ENCODE measurements around the gene VAT1. TPM values are rescaled to one million over a fixed set of nuclear protein-coding genes. Genes with fewer than 3 reads are reported as not detected.
A peak's percentile ranks its signal among the peaks of the same experiment; 100 is the strongest.

Gene VAT1
- total and polyA plus RNA-seq, 2 of the 13 experiments (the other 11 are each of a cell fraction or from before 2014, with no cell fraction given) = 143 to 205 TPM

GRCh38 chr17:43068570-43069367 is 46.6 kb upstream of the VAT1 start (continued):
- TF ChIP-seq ZNF556 (CRISPR knock-in tag; IDR thresholded peaks at IDR 0.05; ENCODE audit: borderline replicate concordance) (peak; percentile 79; the same call in 1 of the 2 replicates), ZNF597 (CRISPR knock-in tag; IDR thresholded peaks at IDR 0.05) (no peak), CENPT (CRISPR knock-in tag; IDR thresholded peaks at IDR 0.05; ENCODE audit: low read depth) (no peak), THAP9 (CRISPR knock-in tag; IDR thresholded peaks at IDR 0.05; ENCODE audit: borderline replicate concordance) (no peak), TGIF2 (CRISPR knock-in tag; IDR thresholded peaks at IDR 0.05) (peak; percentile 93), ERF (CRISPR knock-in tag; IDR thresholded peaks at IDR 0.05) (peak; percentile 87), NFE2 (CRISPR knock-in tag; IDR thresholded peaks at IDR 0.05) (no peak), ZNF232 (CRISPR knock-in tag; IDR thresholded peaks at IDR 0.05; ENCODE audit: borderline replicate concordance) (no peak; the same call in 1 of the 2 replicates), GPN1 (CRISPR knock-in tag; IDR thresholded peaks at IDR 0.05; ENCODE audit: borderline replicate concordance) (no peak), ELF1 (CRISPR knock-in tag; IDR thresholded peaks at IDR 0.05) (peak; percentile 47; the same call in 1 of the 2 replicates), MAFG (CRISPR knock-in tag; IDR thresholded peaks at IDR 0.05) (no peak), FOXP4 (CRISPR knock-in tag; IDR thresholded peaks at IDR 0.05) (peak; percentile 100), ARID4A (CRISPR knock-in tag; IDR thresholded peaks at IDR 0.05; ENCODE audit: borderline replicate concordance) (peak; percentile 83), ZNF512 (CRISPR knock-in tag; IDR thresholded peaks at IDR 0.05) (no peak), HOXA5 (CRISPR knock-in tag; IDR thresholded peaks at IDR 0.05) (peak; percentile 86), ZNF775 (CRISPR knock-in tag; IDR thresholded peaks at IDR 0.05; ENCODE audit: borderline replicate concordance) (no peak), JUN (CRISPR knock-in tag; IDR thresholded peaks at IDR 0.05) (no peak)
